Ovary (tissue), 3 donors: Measurements from ENCODE around the gene SLC7A5.
"Not testable (repeated sequence)": the region's sequence is repeated elsewhere in the genome, so short reads cannot be mapped to it uniquely, and the experiment has no call there.

Source experiments
- EP300 ChIP-seq: sonication (generic); formaldehyde crosslinking; IDR thresholded peaks from one replicate; pipeline ENCODE4 v1.6.1; 2017; ENCODE audit warnings: antibody characterized with exemption
- POLR2A ChIP-seq: fragments of 450-650 bp; IDR thresholded peaks from one replicate; pipeline ENCODE4 v1.6.1; 2017; ENCODE audit warnings: antibody characterized with exemption, mild to moderate bottlenecking, moderate library complexity
- TF ChIP-seq, protein P1 (sequence below), 3 donors: fragments of 450-650 bp in 2 of 3; fragments of 200-600 bp in 1 of 3; IDR thresholded peaks; one replicate each; pipeline versions ENCODE4 v1.5.1 to v1.8.0; 2016 to 2022; ENCODE audit warnings: antibody characterized with exemption in 3 of 3, mild to moderate bottlenecking in 1 of 3
- donor health status: DM: no; HTN: no; CAD: no.

DNA sequence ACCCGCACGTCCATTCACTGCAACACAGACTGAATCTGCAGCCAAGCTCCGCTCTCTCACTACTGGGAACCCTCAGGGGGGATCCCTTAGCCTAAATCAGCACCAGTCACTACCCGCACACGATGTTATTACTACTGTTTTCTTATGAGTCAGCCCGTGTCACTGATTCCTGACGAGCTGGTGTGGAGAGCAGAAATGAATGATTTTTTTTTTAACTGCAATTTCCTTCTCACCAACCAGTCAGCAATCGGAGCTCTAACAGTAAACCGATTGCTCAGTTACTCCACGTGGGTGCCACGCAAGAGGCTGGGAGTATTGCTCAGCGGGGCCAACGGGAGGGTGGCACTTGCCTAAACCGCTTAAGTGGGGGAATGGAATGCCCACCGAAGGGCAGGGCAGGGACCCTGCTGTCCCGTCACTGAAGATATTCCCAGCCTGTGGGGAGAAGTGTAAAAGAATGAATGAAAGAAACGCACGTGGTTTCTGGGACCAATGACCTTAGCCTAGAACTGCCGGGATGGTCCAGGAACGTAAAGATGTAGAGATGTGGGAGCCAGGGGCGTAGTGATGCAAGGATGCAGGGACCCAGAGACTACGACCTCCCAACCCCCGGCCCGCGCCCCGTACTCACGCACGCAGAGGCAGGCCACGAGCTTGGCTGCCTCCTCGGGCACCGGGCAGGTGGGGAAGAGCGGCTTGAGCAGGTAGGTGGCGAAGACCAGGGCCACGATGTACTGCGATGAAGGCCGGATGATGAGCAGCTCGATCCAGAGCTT lies 865 bp downstream of the SLC7A5 start:
- TF ChIP-seq POLR2A, EP300: not testable (repeated sequence)
- TF ChIP-seq, protein P1, sequence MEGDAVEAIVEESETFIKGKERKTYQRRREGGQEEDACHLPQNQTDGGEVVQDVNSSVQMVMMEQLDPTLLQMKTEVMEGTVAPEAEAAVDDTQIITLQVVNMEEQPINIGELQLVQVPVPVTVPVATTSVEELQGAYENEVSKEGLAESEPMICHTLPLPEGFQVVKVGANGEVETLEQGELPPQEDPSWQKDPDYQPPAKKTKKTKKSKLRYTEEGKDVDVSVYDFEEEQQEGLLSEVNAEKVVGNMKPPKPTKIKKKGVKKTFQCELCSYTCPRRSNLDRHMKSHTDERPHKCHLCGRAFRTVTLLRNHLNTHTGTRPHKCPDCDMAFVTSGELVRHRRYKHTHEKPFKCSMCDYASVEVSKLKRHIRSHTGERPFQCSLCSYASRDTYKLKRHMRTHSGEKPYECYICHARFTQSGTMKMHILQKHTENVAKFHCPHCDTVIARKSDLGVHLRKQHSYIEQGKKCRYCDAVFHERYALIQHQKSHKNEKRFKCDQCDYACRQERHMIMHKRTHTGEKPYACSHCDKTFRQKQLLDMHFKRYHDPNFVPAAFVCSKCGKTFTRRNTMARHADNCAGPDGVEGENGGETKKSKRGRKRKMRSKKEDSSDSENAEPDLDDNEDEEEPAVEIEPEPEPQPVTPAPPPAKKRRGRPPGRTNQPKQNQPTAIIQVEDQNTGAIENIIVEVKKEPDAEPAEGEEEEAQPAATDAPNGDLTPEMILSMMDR (IDR thresholded peaks at IDR 0.05), result not testable (repeated sequence)
